NCI-H2171 (cell line): Measurements from ENCODE around the gene WSCD2.

Source experiments
- DNase-seq: peaks from one replicate; lab custom pipeline; 2025; lab: John Stamatoyannopoulos, UW

Gene WSCD2

GRCh38 chr12:108269224-108269623 lies 140.1 kb downstream of the WSCD2 start:
- no peak for DNase-seq

GRCh38 chr12:108270035-108270848 lies 141.2 kb downstream of the WSCD2 start:
- DNase-seq, result no peak

GRCh38 chr12:108270849-108271143 lies 141.7 kb downstream of the WSCD2 start:
- DNase-seq, result no peak

- DNase-seq, result no peak
Observed at GRCh38 chr12:108271951-108272872, 143.1 kb downstream of the WSCD2 start.

- no peak for DNase-seq
Observed at GRCh38 chr12:108273217-108273616, 144.1 kb downstream of the WSCD2 start.

- no peak for DNase-seq
Observed at GRCh38 chr12:108277613-108278012, 148.5 kb downstream of the WSCD2 start.

- DNase-seq, result no peak
Observed at GRCh38 chr12:108282160-108282559, 153.1 kb downstream of the WSCD2 start.

- no peak for DNase-seq
Observed at GRCh38 chr12:108282676-108283075, 153.6 kb downstream of the WSCD2 start.

GRCh38 chr12:108284163-108284562 lies 155.1 kb downstream of the WSCD2 start:
- DNase-seq, result no peak

- DNase-seq, result no peak
Observed at GRCh38 chr12:108285016-108285415, 155.9 kb downstream of the WSCD2 start.

GRCh38 chr12:108287227-108287626 lies 158.1 kb downstream of the WSCD2 start:
- no peak for DNase-seq

GRCh38 chr12:108289350-108290161 lies 160.5 kb downstream of the WSCD2 start:
- no peak for DNase-seq

GRCh38 chr12:108295641-108296040 lies 166.6 kb downstream of the WSCD2 start:
- DNase-seq, result no peak

GRCh38 chr12:108296945-108297344 lies 167.9 kb downstream of the WSCD2 start:
- no peak for DNase-seq

- DNase-seq, result no peak
Observed at GRCh38 chr12:108297424-108297823, 168.3 kb downstream of the WSCD2 start.

- no peak for DNase-seq
Observed at GRCh38 chr12:108297895-108298760, 169.0 kb downstream of the WSCD2 start.

GRCh38 chr12:108298761-108299275 lies 169.7 kb downstream of the WSCD2 start:
- DNase-seq, result no peak

- no peak for DNase-seq
Observed at GRCh38 chr12:108299516-108299915, 170.4 kb downstream of the WSCD2 start.
